HG03280 (cell line): ENCODE data around the gene OXGR1.
"Not testable (repeated sequence)": the region's sequence is repeated elsewhere in the genome, so short reads cannot be mapped to it uniquely, and the experiment has no call there.

Experiments used
- ATAC-seq: cut with Tn5 transposase; IDR thresholded peaks from one replicate; pipeline ENCODE4 v1.9.1; 2021; ENCODE audit warnings: mild to moderate bottlenecking, moderate library complexity; ENCODE audit not compliant: unreplicated experiment

The OXGR1 gene

DNA sequence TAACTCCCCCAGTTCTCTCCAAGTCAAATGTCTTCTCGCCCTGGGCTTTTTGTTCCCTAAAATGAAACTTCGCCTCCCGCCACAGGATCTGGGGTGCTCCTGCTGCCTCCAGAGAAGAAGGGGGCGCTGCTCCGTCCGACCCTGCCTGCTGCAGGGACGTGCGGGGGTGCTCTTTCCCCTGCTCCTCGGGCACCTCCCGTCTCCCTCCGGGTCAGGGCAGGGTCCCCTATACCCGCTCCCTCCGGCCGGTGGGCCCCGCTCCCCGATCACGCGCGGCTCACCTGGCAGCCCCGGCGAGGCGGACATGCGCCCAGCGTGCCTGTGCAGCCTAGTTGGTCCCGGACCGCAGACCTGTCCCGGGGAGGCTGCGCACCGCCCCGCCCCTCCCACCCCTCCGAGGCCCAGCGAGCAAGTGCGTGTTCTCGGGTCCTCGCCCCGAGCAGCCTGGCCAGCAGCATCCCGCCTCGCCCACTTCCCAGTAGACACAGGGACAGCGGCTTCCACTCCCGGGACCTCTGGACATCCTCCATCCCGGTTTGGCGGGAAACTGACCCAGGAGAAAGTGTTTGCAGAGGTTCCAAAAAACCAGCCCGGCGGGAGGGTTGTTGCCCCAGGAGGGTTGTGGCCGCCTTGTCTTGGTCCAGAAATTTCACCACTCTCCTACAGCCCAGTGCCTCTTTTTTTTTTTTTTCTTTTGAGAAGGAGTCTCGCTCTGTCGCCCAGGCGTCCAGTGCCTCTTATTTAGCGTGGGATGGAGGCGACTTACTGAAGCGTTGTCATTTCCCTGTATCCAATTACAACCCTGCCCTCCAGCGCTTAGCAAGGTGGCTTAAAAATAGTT is at the start of gene OXGR1:
OXGR1 (minus strand) TSS at position 460 of the 841 bp plus-strand sequence. CDS start 6,717 bp downstream, outside the sequence.
- no peak for ATAC-seq

DNA sequence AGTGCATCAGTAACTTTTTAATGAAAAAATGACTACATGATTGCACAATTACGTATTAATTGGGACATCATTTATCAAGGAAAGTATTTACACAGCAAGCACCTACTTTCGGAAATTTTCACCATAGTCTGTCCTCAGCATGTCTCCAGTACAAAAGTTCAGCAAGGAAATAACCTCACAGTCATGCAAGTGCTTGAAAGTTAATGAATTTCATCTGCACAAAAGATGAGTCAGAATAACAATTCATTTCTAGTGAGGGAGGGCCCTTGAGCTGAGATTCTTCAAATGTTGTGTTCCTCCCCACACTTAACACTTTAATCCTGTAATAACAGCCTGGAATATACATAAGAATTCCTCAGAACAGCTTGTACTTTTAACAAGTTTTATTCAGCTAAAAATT is 49.0 kb upstream of the OXGR1 start:
- no peak for ATAC-seq

DNA sequence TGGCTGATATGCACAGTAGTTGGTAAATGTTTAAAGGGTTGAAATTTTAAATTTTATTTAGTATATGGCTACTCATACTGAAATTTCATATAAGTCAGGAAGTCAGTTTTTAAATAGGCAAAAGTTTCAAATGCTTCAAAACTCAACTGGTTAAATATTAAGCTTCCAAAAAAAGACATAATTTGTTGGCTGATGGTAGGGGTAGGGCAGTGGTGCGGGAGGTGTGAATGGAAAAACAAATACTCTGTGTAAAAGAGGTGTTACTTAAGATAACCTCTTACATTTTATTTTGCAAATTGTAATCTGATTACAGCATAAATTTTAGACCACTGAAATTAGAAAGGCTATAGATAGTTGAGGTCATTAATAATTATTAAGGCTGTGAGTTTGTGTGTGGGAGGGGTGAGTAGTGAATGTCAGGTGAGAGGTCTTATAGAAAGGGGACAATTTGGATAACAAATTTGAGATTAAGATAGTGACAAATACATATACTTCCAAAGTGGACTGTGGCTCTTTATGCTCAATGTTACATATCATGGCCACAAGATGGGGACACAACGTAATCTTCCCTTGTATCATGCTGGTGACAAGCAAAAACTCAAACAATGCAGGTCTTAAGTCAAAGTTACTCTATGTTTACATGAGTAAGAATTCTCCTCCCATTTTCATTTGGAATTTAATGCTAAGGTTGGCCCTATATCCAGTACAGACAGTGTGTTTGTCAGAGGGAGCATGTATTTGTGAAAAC is 36.6 kb upstream of the OXGR1 start:
- ATAC-seq: no peak

DNA sequence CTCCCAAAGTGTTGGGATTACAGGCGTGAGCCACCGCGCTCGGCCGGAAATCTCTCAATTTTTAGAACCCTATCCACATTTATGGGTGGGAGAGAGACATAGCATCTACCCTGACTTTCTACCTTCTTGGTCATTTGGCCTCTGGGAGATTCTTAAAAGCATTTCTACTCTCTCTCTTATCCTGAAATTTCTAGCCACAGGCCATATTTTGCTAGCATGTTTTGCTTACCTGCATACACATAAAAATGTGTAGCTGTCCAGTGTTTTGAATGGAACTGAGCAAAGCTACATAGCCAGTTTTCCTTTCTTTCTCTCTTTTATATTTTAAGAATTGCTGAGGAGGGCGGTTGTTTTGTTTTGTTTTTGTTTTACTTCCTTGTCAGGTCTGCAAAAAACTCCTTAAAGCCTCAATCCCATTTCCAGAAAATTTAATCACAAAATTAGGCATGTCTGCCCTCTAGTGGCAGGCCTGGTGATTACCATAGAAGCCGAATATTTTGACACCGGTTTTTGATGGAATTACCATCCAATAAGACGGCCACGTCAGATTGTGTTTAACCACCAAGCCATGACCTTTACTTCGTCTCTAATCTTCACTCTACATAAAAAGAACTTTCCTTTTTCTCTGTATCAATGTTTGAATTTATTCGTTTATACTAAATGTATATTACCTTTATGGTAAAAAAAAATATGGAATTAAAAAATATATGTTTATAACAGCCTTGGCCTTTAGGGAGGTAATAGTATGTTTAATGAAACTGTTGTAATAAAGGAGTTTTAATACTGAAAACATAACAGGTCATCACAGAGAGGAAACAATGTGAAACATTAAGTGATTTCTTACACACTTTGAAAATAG is 34.4 kb upstream of the OXGR1 start:
- ATAC-seq: no peak

DNA sequence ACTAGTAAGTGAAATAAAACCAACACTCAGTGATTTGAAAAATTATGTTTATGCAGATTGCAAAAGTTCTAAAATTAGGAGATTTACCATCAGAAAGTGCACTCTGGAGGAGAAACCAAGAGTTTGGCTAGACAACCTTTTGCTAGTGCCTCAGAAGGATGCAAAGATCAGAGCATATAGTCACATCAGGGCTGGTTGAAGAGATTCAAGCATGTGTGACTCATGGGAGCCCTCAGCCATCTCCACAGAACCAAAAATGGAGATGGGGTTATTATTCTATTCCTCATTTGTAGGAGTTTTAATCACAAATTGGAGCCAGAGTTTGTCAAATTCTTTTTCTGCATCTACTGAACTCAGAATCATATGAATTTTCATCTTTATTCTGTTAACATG is 32.9 kb upstream of the OXGR1 start:
- ATAC-seq: no peak

DNA sequence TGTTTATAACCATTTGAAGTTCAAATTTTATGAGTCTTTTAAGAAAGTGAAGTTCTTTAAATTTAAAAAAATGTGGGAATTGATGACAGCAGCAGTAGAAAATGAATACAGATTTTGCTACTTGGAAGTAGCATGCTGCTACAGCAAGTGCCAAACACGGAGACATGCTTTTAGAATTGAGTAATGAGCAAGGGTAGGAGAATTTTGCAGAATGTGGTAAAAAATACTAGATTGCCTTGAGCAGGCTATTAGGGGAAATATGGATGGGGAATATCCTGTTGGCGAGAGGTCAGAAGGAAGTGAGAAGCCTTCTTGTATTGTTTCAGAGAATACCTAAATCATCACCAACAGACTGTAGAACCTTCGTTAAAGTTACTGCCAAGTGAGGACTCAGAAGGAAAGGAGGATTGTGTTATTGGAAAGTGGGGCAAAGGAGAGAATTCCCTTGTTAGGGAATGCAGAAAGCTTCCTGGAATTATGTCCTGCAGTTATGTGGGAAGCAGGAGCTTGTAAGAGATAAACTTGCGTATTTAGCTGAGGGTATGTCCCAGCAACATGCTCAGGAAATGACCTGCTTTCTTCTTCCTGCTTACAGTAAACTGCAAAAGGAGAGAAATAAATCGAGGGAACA is 32.4 kb upstream of the OXGR1 start:
- ATAC-seq: no peak

DNA sequence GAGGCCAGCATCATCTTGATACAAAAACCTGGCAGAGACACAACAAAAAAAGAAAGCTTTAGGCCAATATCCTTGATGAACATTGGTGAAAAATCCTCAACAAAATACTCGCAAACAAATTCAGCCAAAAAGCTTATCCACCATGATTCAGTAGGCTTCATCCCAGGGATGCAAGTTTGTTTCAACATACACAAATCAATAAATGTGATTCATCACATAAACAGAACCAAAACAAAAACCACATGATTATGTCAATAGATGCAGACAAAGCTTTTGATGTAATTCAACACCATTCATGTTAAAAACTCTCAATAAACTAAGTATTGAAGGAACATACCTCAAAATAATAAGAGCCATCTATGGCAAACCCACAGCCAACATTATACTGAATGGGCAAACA is 29.5 kb upstream of the OXGR1 start:
- ATAC-seq: not testable (repeated sequence)

DNA sequence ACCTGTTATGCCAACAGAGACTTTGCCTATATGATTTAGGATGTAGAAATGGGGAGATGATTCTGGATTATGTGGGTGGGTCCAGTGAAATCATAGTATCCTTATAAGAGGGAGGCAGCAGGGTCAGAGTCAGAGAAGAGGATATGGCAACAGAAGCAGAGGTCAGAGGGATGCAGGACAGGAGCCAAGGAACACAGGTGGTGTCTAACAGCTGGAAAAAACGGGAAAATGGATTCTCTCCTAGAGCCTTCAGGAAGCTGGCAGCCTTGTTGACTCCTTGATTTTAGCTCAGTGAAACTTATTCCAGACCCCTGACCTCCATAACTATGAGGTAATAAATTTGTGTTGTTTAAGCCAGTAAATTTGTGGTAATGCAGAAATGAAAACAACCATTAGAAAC is 28.8 kb upstream of the OXGR1 start:
- ATAC-seq: no peak

DNA sequence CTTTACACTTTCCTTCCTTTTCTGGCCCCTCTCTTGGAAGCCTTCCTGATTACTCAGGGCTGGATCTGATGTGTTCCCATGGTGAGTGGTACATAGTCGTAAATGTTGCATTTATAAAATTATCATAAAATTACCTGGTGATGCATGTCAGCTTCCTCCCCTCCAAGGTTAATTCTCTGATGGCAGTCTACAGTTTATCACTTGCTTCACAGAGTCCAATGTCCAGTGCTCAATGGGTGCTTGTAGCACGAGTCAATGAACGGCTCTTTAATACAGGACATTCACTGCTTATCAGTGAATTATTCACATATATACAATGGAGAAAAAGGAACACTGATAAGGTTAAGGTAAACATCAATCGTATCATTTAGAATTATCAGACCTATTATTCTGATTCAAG is 27.0 kb upstream of the OXGR1 start:
- ATAC-seq: no peak

DNA sequence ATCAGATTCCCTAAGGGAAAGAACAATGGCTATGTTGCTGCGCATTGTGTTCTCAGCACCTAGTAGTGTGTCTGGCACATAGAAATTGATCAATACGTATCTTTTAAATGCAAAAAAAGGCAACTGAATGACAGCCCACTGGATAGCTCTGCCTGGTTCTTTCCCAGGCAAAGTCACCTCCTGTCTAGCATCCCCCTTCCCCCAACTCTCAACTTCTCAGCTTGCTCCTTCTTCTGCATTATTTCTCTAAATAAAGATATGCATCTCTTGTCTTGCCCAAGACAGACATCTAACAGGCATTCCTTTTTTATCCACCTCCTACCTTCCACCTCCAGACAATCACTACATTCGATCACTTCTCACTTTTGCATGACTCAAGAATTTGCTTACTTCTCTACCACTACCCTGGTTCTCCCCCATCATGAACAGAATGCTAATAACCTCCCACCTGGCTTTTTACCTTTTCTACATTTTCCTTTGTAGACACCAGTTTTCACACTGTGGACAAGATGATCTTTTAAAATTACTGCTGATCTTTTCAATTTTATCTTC is 26.5 kb upstream of the OXGR1 start:
- ATAC-seq: no peak

DNA sequence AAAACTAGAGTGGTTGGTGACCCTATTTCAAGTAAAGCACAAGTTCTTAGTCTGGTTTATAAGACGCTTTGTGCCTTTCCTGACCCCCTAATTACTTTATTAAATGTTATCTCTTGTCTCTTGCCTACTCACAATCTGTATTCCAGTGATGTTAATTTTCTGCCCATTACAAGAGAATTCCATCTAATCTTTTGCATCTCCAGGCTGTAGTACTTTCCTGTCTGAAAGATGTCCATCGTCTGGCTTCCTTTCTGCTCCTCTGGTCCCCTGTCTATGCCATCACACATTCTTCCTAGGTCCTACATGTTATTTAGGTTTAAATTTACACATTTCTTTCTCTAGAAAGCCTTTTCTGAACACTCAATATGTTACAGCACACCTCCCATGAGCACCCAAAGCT is 25.9 kb upstream of the OXGR1 start:
- no peak for ATAC-seq

DNA sequence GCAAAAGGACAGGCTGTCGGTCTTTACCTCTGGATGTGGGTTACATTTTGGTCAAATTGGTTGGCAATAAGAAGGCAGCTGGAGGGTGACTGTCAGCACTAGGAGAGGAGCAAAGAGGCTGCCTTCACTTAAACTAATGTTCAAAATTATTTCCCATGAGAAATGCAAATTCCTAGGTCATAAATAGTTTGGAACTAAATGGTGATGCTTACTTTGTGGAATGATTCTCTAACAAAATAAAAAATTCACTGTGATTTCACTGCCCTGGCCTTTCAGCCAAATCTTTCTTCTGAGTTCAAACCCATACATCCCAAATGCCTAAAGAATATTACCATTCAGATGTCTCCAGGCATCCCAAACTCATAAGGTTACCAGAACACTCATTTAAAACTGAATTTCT is 25.0 kb upstream of the OXGR1 start:
- no peak for ATAC-seq

DNA sequence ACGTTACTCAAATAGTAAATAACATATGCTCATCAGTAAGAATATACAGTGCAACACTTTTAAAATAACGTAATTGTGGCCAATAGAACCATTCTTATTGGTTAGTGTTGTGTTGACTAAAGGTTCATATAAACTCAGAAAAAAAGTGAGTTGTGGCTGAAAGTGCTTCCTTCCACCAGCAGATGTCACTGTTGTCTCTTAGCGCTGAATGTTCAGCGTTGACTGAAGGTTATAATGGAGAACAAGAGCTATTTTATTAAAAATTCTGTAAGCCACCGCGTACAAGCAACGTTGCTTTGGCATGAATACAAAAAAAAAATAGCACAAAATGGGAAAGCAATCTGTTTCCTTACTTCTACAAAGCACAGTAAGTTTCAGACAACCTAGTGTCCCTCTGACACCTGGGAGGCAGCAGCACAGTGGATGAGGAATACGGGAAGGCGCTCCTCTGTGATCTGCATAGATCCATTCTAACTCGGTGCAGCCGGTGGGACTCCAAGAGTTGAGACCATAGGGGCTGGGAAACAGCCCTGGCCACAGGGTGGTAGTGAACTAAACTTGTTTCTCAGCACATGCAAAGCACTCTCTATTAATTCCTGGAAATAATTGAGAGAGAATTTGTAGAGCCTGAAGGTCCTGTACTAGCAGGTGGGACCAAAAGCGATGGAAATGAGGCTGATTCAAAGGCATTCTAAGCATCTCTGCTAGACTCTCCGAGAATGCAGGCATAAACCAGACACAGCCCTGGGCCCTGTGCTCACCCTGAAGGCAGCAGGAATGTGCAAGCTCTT is 23.9 kb upstream of the OXGR1 start:
- ATAC-seq: peak; percentile 87

DNA sequence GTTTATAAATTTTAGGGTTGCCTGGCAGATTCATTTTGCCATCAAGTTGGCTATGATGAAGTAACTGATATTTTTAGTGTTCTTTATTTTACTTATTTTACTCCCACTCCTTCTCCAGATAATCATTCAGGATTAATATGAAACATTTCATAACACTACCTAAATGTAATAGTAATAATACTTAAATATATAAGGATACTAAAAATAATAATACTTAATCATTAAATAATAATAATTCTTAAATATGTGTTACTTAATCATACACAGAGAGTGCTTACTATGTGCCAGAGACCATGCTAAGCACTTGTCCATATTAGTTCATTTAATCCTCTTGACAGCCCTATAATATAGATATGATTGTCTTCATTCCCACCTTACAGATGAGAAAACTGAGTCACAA is 23.0 kb upstream of the OXGR1 start:
- ATAC-seq: no peak

DNA sequence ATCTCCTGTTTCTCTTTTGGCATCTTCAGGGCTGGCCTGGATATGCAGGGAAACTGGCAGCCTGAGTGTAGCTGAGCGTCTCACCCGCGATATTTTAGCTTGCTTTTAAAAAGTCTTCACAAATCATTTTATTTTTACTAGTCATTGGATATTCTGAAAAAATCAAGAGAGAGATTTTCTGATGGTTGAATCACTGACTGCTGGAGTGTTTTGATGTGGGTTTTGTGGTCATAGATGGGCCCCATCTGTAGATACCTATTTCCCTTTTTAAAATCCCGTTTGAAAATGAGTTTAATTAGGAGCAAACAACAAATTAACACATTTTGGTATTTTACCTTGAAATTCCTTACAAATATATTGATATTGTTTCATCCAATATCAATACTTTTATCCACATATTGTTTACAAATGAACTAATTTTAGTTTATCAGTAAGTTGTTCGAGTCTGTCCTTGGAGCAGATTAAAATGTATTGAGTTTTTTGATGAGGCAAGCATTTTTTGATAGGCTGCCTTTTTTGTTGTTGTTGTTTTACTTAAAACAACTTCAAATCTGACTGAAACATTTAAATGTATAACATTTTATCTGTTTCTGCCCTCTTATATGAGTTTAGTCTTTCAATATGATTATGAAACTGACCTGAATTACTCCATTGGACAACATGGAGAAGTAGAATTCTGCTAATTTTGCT is 21.5 kb upstream of the OXGR1 start:
- ATAC-seq: no peak

DNA sequence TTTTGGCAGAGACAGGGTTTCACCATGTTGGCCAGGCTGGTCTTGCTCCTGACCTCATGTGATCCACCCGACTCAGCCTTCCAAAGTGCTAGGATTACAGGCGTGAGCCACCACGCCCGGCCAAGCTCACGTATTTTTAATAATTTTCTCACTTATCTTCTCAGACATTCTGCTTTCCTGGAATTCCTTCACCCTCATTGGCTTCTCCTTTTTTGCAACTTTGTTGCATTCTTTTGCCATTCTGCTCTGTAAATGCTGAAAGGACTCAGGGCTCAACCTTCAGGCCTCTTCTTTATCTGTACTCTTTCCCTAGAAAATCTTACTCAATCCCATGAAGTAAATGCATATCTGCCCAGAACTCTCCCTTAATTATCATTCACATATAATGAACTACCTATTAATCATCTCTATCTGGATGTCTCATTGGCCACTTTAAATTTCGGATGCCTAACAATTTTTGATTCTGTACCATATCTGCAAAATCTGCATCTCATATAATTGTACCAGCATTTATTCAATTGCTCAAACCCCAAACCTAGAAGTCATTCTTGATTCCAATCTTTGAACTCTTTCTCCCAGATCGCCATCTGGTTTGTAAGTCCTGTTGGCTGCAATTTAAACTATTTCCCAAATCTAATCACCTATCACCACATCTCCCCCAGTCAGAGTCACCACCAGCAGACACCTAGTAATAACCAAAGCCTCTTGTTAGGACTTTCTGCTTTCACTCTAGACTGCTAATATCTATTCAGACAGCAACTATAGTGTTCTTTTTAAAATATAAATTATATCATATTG is 18.2 kb upstream of the OXGR1 start:
- ATAC-seq: no peak

DNA sequence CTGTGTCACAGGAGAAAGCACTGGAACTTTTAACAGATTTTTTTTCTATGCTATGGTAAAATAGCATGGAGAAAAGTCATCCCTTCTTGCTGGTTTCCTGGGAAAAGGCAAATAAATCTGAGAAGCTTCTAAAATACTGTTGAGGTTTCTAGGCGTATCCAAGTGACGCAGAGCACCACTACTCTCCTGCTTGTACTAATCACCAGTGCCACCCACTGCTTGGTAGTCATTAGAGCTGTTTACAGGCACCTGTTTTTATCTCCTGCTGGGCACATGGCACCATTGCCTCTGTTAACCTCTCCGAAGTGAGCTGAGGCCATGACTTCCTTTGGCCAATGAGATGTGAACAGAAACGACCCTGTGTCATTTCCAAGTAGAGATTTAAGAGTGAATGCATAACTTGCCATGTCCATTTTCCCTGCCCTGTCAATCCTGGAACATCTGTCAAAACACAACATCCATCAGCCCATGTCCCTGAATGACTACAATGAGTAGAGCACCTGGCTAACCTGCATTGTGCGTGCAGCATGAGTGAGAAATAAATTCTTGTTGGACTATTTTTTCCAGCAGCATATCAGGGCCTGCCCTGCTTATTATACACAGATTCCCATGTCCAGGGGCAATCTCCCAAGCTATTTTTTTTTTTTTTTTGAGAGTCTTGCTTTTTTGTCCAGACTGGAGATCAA is 17.3 kb upstream of the OXGR1 start:
- no peak for ATAC-seq

DNA sequence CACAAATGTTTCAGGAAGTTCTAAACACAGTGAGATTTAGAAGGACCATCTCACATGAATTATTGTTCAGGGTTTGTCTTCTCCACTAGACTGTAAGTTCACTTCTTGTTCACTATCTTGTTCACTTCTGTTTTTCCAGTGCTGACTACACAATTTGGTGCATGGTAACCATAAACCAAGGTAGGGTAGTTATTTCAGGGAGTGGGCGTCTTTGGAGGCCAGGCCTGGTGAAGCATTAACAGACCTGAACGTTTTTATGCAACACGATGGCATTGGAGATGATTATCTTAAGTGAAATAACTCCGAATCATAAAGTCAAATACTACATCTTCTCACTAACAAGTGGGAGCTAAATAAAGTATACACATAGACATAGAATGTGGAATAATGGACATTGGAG is 14.4 kb upstream of the OXGR1 start:
- no peak for ATAC-seq
